K562 (cell line): ENCODE results near the gene PLG. TPM values are rescaled to one million over a fixed set of nuclear protein-coding genes. Genes with fewer than 3 reads are reported as not detected.

Experiments
- DIDO1 ChIP-seq: fragments of 450-650 bp; IDR thresholded peaks from 2 replicates; pipeline ENCODE4 v1.6.1; 2016; ENCODE audit warnings: low read depth, missing biosample characterization, missing genetic modification characterization
- KLF13 ChIP-seq: fragments of 450-650 bp; IDR thresholded peaks from 2 replicates; pipeline ENCODE4 v1.6.1; 2016; ENCODE audit warnings: missing genetic modification characterization, low read depth, mild to moderate bottlenecking, missing compliant biosample characterization, moderate library complexity, borderline replicate concordance
- RREB1 ChIP-seq: fragments of 250-450 bp; sonication (Bioruptor Pico); IDR thresholded peaks from 2 replicates; pipeline ENCODE4 v1.4.0; 2020
- TAL1 ChIP-seq: fragments of 450-650 bp; IDR thresholded peaks from 2 replicates; pipeline ENCODE4 v1.6.1; 2016; ENCODE audit warnings: mild to moderate bottlenecking
- WHSC1 ChIP-seq: IDR thresholded peaks from one replicate; pipeline ENCODE4 v1.6.1; 2012; ENCODE audit warnings: low read length, control low read depth, inconsistent platforms
- ZC3H11A ChIP-seq: IDR thresholded peaks from 2 replicates; pipeline ENCODE4 v1.6.1; 2012; ENCODE audit warnings: low read depth, low read length, improper control_type of control experiment
- ZNF347 ChIP-seq: fragments of 450-650 bp; formaldehyde crosslinking; IDR thresholded peaks from 2 replicates; pipeline ENCODE4 v1.4.0; 2020; ENCODE audit warnings: low read depth, mild to moderate bottlenecking, moderate library complexity
- ZNF507 ChIP-seq: conservative IDR thresholded peaks from 2 replicates; pipeline ENCODE4 v1.6.1; 2017; ENCODE audit warnings: missing genetic modification characterization, missing compliant biosample characterization
- ZSCAN32 ChIP-seq: fragments of 450-650 bp; formaldehyde crosslinking; IDR thresholded peaks from 2 replicates; pipeline ENCODE4 v1.4.0; 2020; ENCODE audit warnings: mild to moderate bottlenecking, moderate library complexity
- polyA plus RNA-seq, 8 experiments: library from polyadenylated mRNA; depleted of rRNA in 4 of 8; stranded (reverse) in 5 of 8; unstranded in 3 of 8; fragments of >200 nt; fragmentation: Nextera tagmentation in 2 of 8; fragmentation: Illumina TruSeq in 1 of 8; extraction: Ambion mirVana in 2 of 8; extraction: Trizol in 1 of 8; gene quantifications; 2 replicates each; pipeline versions ENCODE4 v1.2.1 to v1.2.3, GENCODE V29; 2011 to 2014; ENCODE audit warnings: inconsistent platforms in 1 of 8, missing spikeins in 1 of 8
- total RNA-seq, 7 experiments: library from RNA; depleted of rRNA in 6 of 7; stranded (reverse); fragments of >200 nt in 6 of 7; fragmentation: Illumina TruSeq in 2 of 7; extraction: Trizol in 2 of 7; gene quantifications; 2 replicates each; pipeline versions ENCODE4 v1.2.1 to v1.2.3, GENCODE V29; 2011 to 2021; ENCODE audit warnings: low replicate concordance in 1 of 7
- TF ChIP-seq, protein P1 (sequence below): fragments of 250-450 bp; sonication (Bioruptor Pico); IDR thresholded peaks from 2 replicates; pipeline ENCODE4 v1.8.0; 2022; ENCODE audit warnings: inconsistent platforms
- TF ChIP-seq, protein P2 (sequence below): sonication (generic); formaldehyde crosslinking; IDR thresholded peaks from 2 replicates; pipeline ENCODE4 v1.8.1; 2023; ENCODE audit warnings: mild to moderate bottlenecking, missing genetic modification reagents, moderate library complexity

Gene PLG
- total and polyA plus RNA-seq, 9 of the 15 experiments (the other 6 are each of a cell fraction or from before 2014, with no cell fraction given), result 0.64 TPM; not detected in 8

DNA sequence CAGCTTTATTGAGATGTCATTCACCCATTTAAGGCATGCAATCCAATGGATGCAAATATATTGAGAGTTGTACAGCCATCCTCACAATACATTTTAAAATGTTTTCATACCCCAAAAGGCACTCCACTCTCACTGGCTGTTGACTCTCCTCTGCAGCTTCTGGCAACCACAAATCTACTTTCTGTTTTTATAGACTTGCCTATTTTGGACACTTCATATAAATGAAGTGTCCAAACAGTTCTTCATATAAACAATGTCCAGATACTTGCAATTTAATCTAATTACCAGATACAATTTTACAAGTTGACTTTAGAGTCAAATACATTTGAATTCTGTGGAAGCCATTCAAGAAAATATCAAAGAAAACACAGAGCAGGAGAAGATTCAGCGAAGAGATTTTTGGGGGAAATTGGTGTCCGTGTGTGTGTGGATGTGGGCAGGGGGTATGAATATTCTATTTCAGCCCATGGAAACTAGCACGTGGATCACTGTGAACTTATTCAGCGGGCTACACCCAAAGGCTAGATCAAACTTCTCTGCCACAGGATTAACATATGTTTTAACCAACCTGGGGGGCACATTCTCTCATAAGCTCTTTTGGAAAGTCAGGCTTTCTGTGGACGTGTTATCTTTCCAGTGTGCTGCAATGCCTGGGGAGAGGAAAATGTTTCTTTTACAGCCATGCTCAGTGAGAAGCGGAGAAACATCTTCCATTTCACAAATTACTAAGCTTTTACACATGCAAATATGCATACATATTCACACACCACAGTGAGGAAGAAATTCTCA, 73.9 kb downstream of the PLG start (continued):
- TF ChIP-seq, protein P1, sequence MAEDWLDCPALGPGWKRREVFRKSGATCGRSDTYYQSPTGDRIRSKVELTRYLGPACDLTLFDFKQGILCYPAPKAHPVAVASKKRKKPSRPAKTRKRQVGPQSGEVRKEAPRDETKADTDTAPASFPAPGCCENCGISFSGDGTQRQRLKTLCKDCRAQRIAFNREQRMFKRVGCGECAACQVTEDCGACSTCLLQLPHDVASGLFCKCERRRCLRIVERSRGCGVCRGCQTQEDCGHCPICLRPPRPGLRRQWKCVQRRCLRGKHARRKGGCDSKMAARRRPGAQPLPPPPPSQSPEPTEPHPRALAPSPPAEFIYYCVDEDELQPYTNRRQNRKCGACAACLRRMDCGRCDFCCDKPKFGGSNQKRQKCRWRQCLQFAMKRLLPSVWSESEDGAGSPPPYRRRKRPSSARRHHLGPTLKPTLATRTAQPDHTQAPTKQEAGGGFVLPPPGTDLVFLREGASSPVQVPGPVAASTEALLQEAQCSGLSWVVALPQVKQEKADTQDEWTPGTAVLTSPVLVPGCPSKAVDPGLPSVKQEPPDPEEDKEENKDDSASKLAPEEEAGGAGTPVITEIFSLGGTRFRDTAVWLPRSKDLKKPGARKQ (CRISPR knock-in tag), result no peak
- TF ChIP-seq, protein P2, sequence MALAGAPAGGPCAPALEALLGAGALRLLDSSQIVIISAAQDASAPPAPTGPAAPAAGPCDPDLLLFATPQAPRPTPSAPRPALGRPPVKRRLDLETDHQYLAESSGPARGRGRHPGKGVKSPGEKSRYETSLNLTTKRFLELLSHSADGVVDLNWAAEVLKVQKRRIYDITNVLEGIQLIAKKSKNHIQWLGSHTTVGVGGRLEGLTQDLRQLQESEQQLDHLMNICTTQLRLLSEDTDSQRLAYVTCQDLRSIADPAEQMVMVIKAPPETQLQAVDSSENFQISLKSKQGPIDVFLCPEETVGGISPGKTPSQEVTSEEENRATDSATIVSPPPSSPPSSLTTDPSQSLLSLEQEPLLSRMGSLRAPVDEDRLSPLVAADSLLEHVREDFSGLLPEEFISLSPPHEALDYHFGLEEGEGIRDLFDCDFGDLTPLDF (CRISPR knock-in tag), result no peak
- TF ChIP-seq ZSCAN32 (no peak), ZNF347 (no peak), WHSC1 (no peak), KLF13 (tag) (no peak), ZNF507 (tag) (no peak), DIDO1 (tag) (no peak), TAL1 (no peak), RREB1 (CRISPR knock-in tag) (no peak), ZC3H11A (no peak)
- TF ChIP-seq, all 486 proteins: peak for 0
